GM12878 (cell line): ENCODE measurements around the gene SDCCAG8. TPM values are rescaled to one million over a fixed set of nuclear protein-coding genes. Genes with fewer than 3 reads are reported as not detected.

Source experiments
- ATAC-seq: fragments of 200-7000 bp; cut with Tn5 transposase; 3 replicates; pipeline ENCODE4 v1.9.1; 2020; ENCODE audit warnings: mild to moderate bottlenecking, moderate library complexity
- BruUV-seq: library from RNA; stranded (reverse); fragments of 400-500 nt; replicated peaks from 2 replicates; lab custom pipeline; 2021; lab: Mats Ljungman, UMichigan
- CTCF ChIA-PET: fragments of 300-600 bp; sonication (Branson Sonifier 250); formaldehyde crosslinking; extraction: SDS; loops from one replicate; lab custom pipeline; 2021; ENCODE audit warnings: inconsistent platforms; lab: Yijun Ruan, JAX
- POLR2A ChIA-PET: fragments of 350-600 bp; formaldehyde crosslinking; extraction: SDS; loops from one replicate; lab custom pipeline; 2021; ENCODE audit warnings: inconsistent platforms; lab: Charles Lee
- RAD21 ChIA-PET: fragments of 300-600 bp; sonication (Branson Sonifier 250); formaldehyde crosslinking; loops from one replicate; lab custom pipeline; 2023; ENCODE audit warnings: antibody characterized with exemption; ENCODE audit not compliant: unreplicated experiment; lab: Charles Lee
- SMC1A ChIA-PET: fragments of 300-600 bp; sonication (Branson Sonifier 250); formaldehyde crosslinking; loops from one replicate; lab custom pipeline; 2023; ENCODE audit not compliant: unreplicated experiment, uncharacterized antibody; lab: Charles Lee
- DNase-seq: peaks from one replicate; pipeline ENCODE4 v3.0.0-alpha.2; 2011; ENCODE audit warnings: low read depth, low spot score
- FAIRE-seq: peaks from 3 replicates; lab custom pipeline; 2011; peaks lifted over from hg19 to GRCh38; lab: Jason Lieb, UNC
- H2AFZ ChIP-seq: 2 replicates; pipeline ENCODE4 v1.6.0; 2011; ENCODE audit warnings: low read depth, low read length, control low read depth; ENCODE audit not compliant: control insufficient read depth
- H3K27ac ChIP-seq: 2 replicates; pipeline ENCODE4 v1.5.1; 2011; ENCODE audit warnings: control low read depth; ENCODE audit not compliant: control insufficient read depth, insufficient read depth
- H3K27me3 ChIP-seq, 2 experiments: replicated peaks in 1 of 2; 2 replicates each; pipeline versions ENCODE4 v1.6.0 to v1.6.1; 2011; ENCODE audit warnings: low read length in 1 of 2; ENCODE audit not compliant: control insufficient read depth in 2 of 2, insufficient read depth in 2 of 2
- H3K36me3 ChIP-seq, 2 experiments: 2 replicates each; pipeline ENCODE4 v1.5.1; 2011; ENCODE audit warnings: low read length in 1 of 2; ENCODE audit not compliant: control insufficient read depth in 2 of 2, insufficient read depth in 2 of 2
- H3K4me1 ChIP-seq: 2 replicates; pipeline ENCODE4 v1.6.1; 2011; ENCODE audit warnings: mild to moderate bottlenecking, low read length, moderate library complexity, mixed read lengths; ENCODE audit not compliant: control insufficient read depth, insufficient read depth
- H3K4me2 ChIP-seq: 2 replicates; pipeline ENCODE4 v1.6.0; 2011; ENCODE audit warnings: control low read depth; ENCODE audit not compliant: control insufficient read depth, insufficient read depth
- H3K4me3 ChIP-seq: fragments of 200-600 bp; sonication (generic); 2 replicates; pipeline ENCODE4 v1.5.1; 2016
- H3K79me2 ChIP-seq: 2 replicates; pipeline ENCODE4 v1.6.0; 2011; ENCODE audit warnings: low read length; ENCODE audit not compliant: control insufficient read depth, insufficient read depth
- H3K9ac ChIP-seq: 2 replicates; pipeline ENCODE4 v1.8.0; 2011; ENCODE audit warnings: low read length, control low read depth, mixed read lengths; ENCODE audit not compliant: control insufficient read depth, insufficient read depth
- H3K9me3 ChIP-seq: replicated peaks from 3 replicates; pipeline ENCODE4 v1.5.1; 2011; ENCODE audit warnings: mild to moderate bottlenecking, low read length; ENCODE audit not compliant: control insufficient read depth, insufficient read depth
- H4K20me1 ChIP-seq: 2 replicates; pipeline ENCODE4 v1.6.0; 2011; ENCODE audit not compliant: control insufficient read depth, insufficient read depth
- REST ChIP-seq: IDR thresholded peaks from 2 replicates; pipeline ENCODE4 v1.6.1; 2012; ENCODE audit warnings: mild to moderate bottlenecking, low read depth, low read length
- TARDBP ChIP-seq: IDR thresholded peaks from 2 replicates; pipeline ENCODE4 v1.6.1; 2016; ENCODE audit warnings: borderline replicate concordance
- WGBS: methylation state at CpG from one replicate; pipeline ENCODE4 v1.1.6; 2016; ENCODE audit warnings: low lambda C conversion rate; ENCODE audit not compliant: insufficient replicate concordance, insufficient coverage; ENCODE audit errors: missing lambda C conversion rate; 5-methylcytosine and 5-hydroxymethylcytosine counted together
- in situ Hi-C: fragments of 300-500 bp; cut with MboI; formaldehyde crosslinking; loops from 9 replicates; pipeline ENCODE4 v1.14.3; 2018; ENCODE audit warnings: mixed read lengths
- intact Hi-C: fragments of 100-400 bp; cut with micrococcal nuclease; formaldehyde crosslinking; loops from one replicate; pipeline ENCODE4 v1.14.2; 2022; ENCODE audit not compliant: unreplicated experiment
- polyA plus RNA-seq, 11 experiments: library from polyadenylated mRNA; depleted of rRNA in 4 of 11; unstranded in 6 of 11; stranded (reverse) in 5 of 11; fragments of >200 nt; fragmentation: Nextera tagmentation in 4 of 11; fragmentation: Illumina TruSeq in 1 of 11; extraction: Ambion mirVana in 4 of 11; extraction: Trizol in 1 of 11; gene quantifications; 1 replicate in 1 of 11; 2 replicates in 10 of 11; pipeline versions ENCODE4 v1.2.1 to v1.2.3, GENCODE V29; 2011 to 2016; ENCODE audit warnings: inconsistent platforms in 2 of 11, missing spikeins in 2 of 11, low read depth in 1 of 11
- total RNA-seq, 4 experiments: library from RNA; depleted of rRNA in 3 of 4; stranded (reverse); fragments of >200 nt in 3 of 4; fragmentation: Illumina TruSeq in 1 of 4; extraction: Trizol in 1 of 4; gene quantifications; 2 replicates each; pipeline versions ENCODE4 v1.2.1 to v1.2.3, GENCODE V29; 2013 to 2021

The SDCCAG8 gene
- total and polyA plus RNA-seq, 10 of the 15 experiments (the other 5 are each of a cell fraction or from before 2014, with no cell fraction given), result 15.0 to 25.6 (median 20.6) TPM

DNA sequence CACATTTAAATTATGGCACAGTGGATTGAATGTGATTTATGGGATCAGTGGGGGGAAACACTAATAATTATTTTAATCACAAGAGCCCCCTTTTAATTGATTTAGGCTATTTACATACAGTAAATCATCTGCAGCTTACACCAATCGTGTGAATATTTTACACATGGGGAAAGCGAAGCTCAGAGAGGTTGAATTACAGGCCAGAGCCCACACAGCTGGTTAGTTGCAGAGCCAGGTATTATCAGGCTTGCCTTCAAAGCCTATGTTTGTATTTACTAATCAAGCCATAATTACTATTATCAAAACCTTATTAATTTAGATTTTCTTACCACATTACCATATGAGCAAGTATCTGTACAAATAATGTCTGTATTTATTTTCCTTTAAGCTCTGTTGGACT lies 749 bp downstream of the SDCCAG8 start:
- Histone ChIP-seq H3K9ac (peak overlapping the region; percentile 83), H3K36me3 (no peaks in the 10 kb centered on the region), H3K79me2 (peaks cover 55% of the 10 kb centered on the region), H3K4me3 (peak overlapping the region; percentile 74), H3K9me3 (no peaks in the 10 kb centered on the region), H4K20me1 (no peaks in the 10 kb centered on the region), H3K27me3 (no peaks in the 10 kb centered on the region), H2AFZ (peak overlapping the region; percentile 87), H3K27ac (peak overlapping the region; percentile 74), H3K4me1 (peaks cover 5% of the 10 kb centered on the region; the same call in 1 of the 2 replicates), H3K4me2 (peak overlapping the region; percentile 73)
- DNase-seq (no peak), FAIRE-seq (no peak), ATAC-seq (no peak)
- TF ChIP-seq TARDBP (no peak), REST (no peak)
- CTCF ChIA-PET, result interaction anchor here (1.1 to 2.0 kb wide), 4 partner anchors 8 to 87 kb away, joined by 3 to 7 read pairs (median 5); no protein-coding TSS in a partner anchor
- RAD21 ChIA-PET, result interaction anchor here (1.0 to 1.2 kb wide), 4 partner anchors 10 to 87 kb away, joined by 3 to 6 read pairs (median 4); no protein-coding TSS in a partner anchor
- BruUV-seq, result no TSS peak
- in situ Hi-C loops, result no loop called here
- SMC1A ChIA-PET, result interaction anchor here (0.8 to 6.0 kb wide), 6 partner anchors 9 to 57 kb away, joined by 3 to 43 read pairs (median 6); no protein-coding TSS in a partner anchor
- WGBS, result 0% methylated on average over 2 of the region's 2 CpGs
- POLR2A ChIA-PET, result interaction anchor here (0.6 to 3.9 kb wide), 5 partner anchors 9 to 58 kb away, joined by 3 to 30 read pairs (median 3); no protein-coding TSS in a partner anchor
- intact Hi-C loops, result loop anchor here (5.0 kb wide), 1 partner anchor 1196 kb away; the partner anchor contains the start of gene ADSS2
